PC-9 (cell line): Measurements from ENCODE around the gene SOS1.

ENCODE experiments used
- CTCF ChIP-seq: fragments of 200-600 bp; sonication (generic); conservative IDR thresholded peaks from 2 replicates; pipeline ENCODE4 v1.6.1; 2017; ENCODE audit warnings: mixed run types, antibody characterized with exemption, mild to moderate bottlenecking, moderate library complexity
- EZH2 ChIP-seq: fragments of 200-600 bp; sonication (generic); IDR thresholded peaks from 2 replicates; pipeline ENCODE4 v1.8.0; 2017; ENCODE audit warnings: antibody characterized with exemption, low read depth

DNA sequence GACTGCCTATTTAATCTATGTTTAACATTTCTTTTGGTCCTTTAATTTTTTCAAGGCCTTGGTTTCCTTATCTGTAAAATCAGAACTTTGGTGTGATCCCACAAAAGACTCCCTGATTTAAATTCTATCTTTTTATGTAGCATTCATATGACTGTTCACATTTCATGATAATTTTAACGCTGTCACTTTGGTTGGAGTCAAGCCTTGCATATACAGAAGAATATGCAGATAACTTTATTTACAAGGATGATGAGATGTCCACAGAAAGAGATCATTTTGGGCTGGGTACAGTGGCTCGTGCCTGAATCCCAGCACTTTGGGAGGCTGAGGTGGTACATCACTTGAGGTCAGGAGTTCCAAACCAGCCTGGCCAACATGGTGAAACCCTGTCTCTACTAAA is 38.4 kb upstream of the SOS1 start:
- TF ChIP-seq CTCF (no peak), EZH2 (no peak)
